ENCODE measurements around the gene SOBP.

The SOBP gene

GRCh38 chr6:107636486-107636885 lies 146.6 kb downstream of the SOBP start:
- CTCF ChIA-PET, result interaction anchor here (0.7 to 1.2 kb wide), 2 partner anchors 10 to 317 kb away, joined by 3 to 5 read pairs; no protein-coding TSS in a partner anchor
- Histone ChIP-seq H3K27ac (ENCODE audit: extremely low read depth, low read depth, low read length) (no peak overlapping the region), H3K4me1 (ENCODE audit: control insufficient read depth, insufficient read depth, low read length) (no peaks in the 10 kb centered on the region; the same call in 1 of the 2 replicates), H3K36me3 (ENCODE audit: control insufficient read depth in 2 of 2, insufficient read depth in 1 of 2, low read length in 2 of 2) (peaks cover 0 to 30% of the 10 kb centered on the region in 2 experiments; a peak in 1 of 3 replicates), H3K4me3 (ENCODE audit: low read depth, low read length) (no peak overlapping the region), H3K9me3 (ENCODE audit: control insufficient read depth, insufficient read depth, low read depth, low read length) (no peaks in the 10 kb centered on the region)
- TF ChIP-seq ZNF280C (tag by site-specific recombination; IDR thresholded peaks at IDR 0.05), result no peak
- TF ChIP-seq ZNF133 (tag by site-specific recombination; IDR thresholded peaks at IDR 0.05), result no peak
- TF ChIP-seq TSHZ1 (tag by site-specific recombination; IDR thresholded peaks at IDR 0.05; ENCODE audit: borderline replicate concordance), result no peak
- no peak for TF ChIP-seq KLF16 (tag by site-specific recombination; IDR thresholded peaks at IDR 0.05)
- no peak for TF ChIP-seq KLF1 (tag by site-specific recombination; IDR thresholded peaks at IDR 0.05)
- no peak for TF ChIP-seq BCL6B (tag by site-specific recombination; IDR thresholded peaks at IDR 0.05)
- POLR2A ChIA-PET, result interaction anchor here (0.6 kb wide), 1 partner anchor 498 kb away, joined by 5 read pairs; no protein-coding TSS in a partner anchor

GRCh38 chr6:107637316-107638315 lies 147.7 kb downstream of the SOBP start:
- Histone ChIP-seq H3K4me1 (ENCODE audit: control insufficient read depth, insufficient read depth, low read length) (no peaks in the 10 kb centered on the region), H3K4me3 (ENCODE audit: low read depth, low read length) (no peak overlapping the region), H3K36me3 (ENCODE audit: control insufficient read depth in 2 of 2, insufficient read depth in 1 of 2, low read length in 2 of 2) (peaks cover 0 to 30% of the 10 kb centered on the region in 2 experiments; a peak in 1 of 3 replicates), H3K9me3 (ENCODE audit: control insufficient read depth, insufficient read depth, low read depth, low read length) (no peaks in the 10 kb centered on the region), H3K27ac (ENCODE audit: extremely low read depth, low read depth, low read length) (no peak overlapping the region)
- ChIA-PET POLR2A (no interaction called here), CTCF (interaction anchor here (0.5 to 0.7 kb wide), 2 partner anchors 318 to 522 kb away, joined by 3 to 5 read pairs; no protein-coding TSS in a partner anchor)
- TF ChIP-seq ZNF704 (tag by site-specific recombination; IDR thresholded peaks at IDR 0.05), result no peak
- TF ChIP-seq EGR2 (tag by site-specific recombination; IDR thresholded peaks at IDR 0.05; ENCODE audit: low read depth), result no peak
- no peak for TF ChIP-seq KLF1 (tag by site-specific recombination; IDR thresholded peaks at IDR 0.05)
- no peak for TF ChIP-seq ZXDB (tag by site-specific recombination; IDR thresholded peaks at IDR 0.05)
- no peak for TF ChIP-seq GFI1B (tag by site-specific recombination; IDR thresholded peaks at IDR 0.05)
- no peak for TF ChIP-seq ZNF202 (tag by site-specific recombination; IDR thresholded peaks at IDR 0.05; ENCODE audit: borderline replicate concordance)
- TF ChIP-seq ZNF48 (tag by site-specific recombination; IDR thresholded peaks at IDR 0.05), result no peak
- no peak for TF ChIP-seq ZNF223 (tag by site-specific recombination; IDR thresholded peaks at IDR 0.05)
- no peak for TF ChIP-seq INSM2 (tag by site-specific recombination; IDR thresholded peaks at IDR 0.05)
- TF ChIP-seq MZF1 (tag by site-specific recombination; IDR thresholded peaks at IDR 0.05; ENCODE audit: borderline replicate concordance), result no peak
- no peak for TF ChIP-seq ZNF274 (IDR thresholded peaks at IDR 0.05; ENCODE audit: low read length)
- TF ChIP-seq ZNF274 (tag by site-specific recombination; IDR thresholded peaks at IDR 0.05; ENCODE audit: borderline replicate concordance), result no peak
- TF ChIP-seq ZSCAN23 (tag by site-specific recombination; IDR thresholded peaks at IDR 0.05), result no peak

Measured in HEK293 (cell line).